Heart left ventricle (tissue), 16 donors: Measurements from ENCODE around the gene WASF3. TPM values are rescaled to one million over a fixed set of nuclear protein-coding genes. Genes with fewer than 3 reads are reported as not detected.

Experiments used
- ATAC-seq, 4 donors: fragments of 200-7000 bp; cut with Tn5 transposase; one replicate each; pipeline ENCODE4 v1.9.1; 2020 to 2022; ENCODE audit warnings: moderate library complexity in 4 of 4, mild to moderate bottlenecking in 3 of 4, moderate number of reproducible peaks in 1 of 4
- DNase-seq, 5 donors: peaks; one replicate each; pipeline ENCODE4 v3.0.0-alpha.2; 2020
- H3K27ac ChIP-seq, 12 donors: fragments of 200-600 bp; sonication (generic) in 4 of 12; one replicate each; pipeline versions ENCODE4 v1.5.0 to v1.8.0; 2016 to 2022; ENCODE audit warnings: mild to moderate bottlenecking in 2 of 12
- H3K27me3 ChIP-seq, 9 donors: fragments of 200-600 bp; sonication (generic) in 2 of 9; one replicate each; pipeline versions ENCODE4 v1.5.1 to v1.8.0; 2016 to 2022; ENCODE audit warnings: mild to moderate bottlenecking in 3 of 9
- H3K36me3 ChIP-seq, 9 donors: fragments of 200-600 bp; sonication (generic) in 2 of 9; one replicate each; pipeline versions ENCODE4 v1.5.0 to v1.8.0; 2018 to 2022; ENCODE audit warnings: mild to moderate bottlenecking in 2 of 9
- H3K4me1 ChIP-seq, 12 donors: fragments of 200-600 bp; sonication (generic) in 4 of 12; one replicate each; pipeline versions ENCODE4 v1.5.0 to v1.8.0; 2016 to 2022; ENCODE audit warnings: mild to moderate bottlenecking in 3 of 12
- H3K4me3 ChIP-seq, 12 donors: fragments of 200-600 bp; sonication (generic) in 4 of 12; one replicate each; pipeline versions ENCODE4 v1.5.0 to v1.8.0; 2017 to 2022; ENCODE audit warnings: mild to moderate bottlenecking in 9 of 12, moderate library complexity in 4 of 12
- H3K9me3 ChIP-seq, 12 donors: fragments of 200-600 bp; sonication (generic) in 4 of 12; one replicate each; pipeline versions ENCODE4 v1.5.0 to v1.8.0; 2016 to 2022; ENCODE audit warnings: mild to moderate bottlenecking in 1 of 12
- CTCF ChIP-seq, 12 donors: fragments of 200-600 bp; sonication (generic) in 4 of 12; IDR thresholded peaks; one replicate each; pipeline versions ENCODE4 v1.5.0 to v1.8.0; 2018 to 2022; ENCODE audit warnings: antibody characterized with exemption in 12 of 12, mild to moderate bottlenecking in 5 of 12
- POLR2A ChIP-seq, 2 donors: fragments of 450-650 bp; IDR thresholded peaks; one replicate each; pipeline ENCODE4 v1.6.1; 2017; ENCODE audit warnings: antibody characterized with exemption in 2 of 2, mild to moderate bottlenecking in 2 of 2, moderate library complexity in 2 of 2
- WGBS, 4 donors: extraction: QIAGEN DNeasy Blood & Tissue Kit in 2 of 4; methylation state at CpG; one replicate each; pipeline versions ENCODE4 v1.1.5 to v1.1.7; 2013 to 2018; 5-methylcytosine and 5-hydroxymethylcytosine counted together
- intact Hi-C, 10 donors: fragments of 100-400 bp; cut with DNase I; formaldehyde crosslinking; loops; one replicate each; pipeline versions ENCODE4 v1.11.1 to v1.14.2; 2022
- polyA plus RNA-seq, 2 donors: library from polyadenylated mRNA; stranded (reverse); fragments of 200-250 nt; gene quantifications; one replicate each; pipeline ENCODE4 v1.2.3, GENCODE V29; 2013
- total RNA-seq, 9 donors: library from RNA; depleted of rRNA in 2 of 9; stranded (reverse); fragments of >200 nt in 2 of 9; fragmentation: NEBNext Ultra II Directional in 3 of 9; extraction: Animal tissue kit (Norgen Biotek cat#: 25700) in 3 of 9; gene quantifications; one replicate each; pipeline versions ENCODE4 v1.1.0 to v1.2.4, GENCODE V29; 2016 to 2023
- donor health status: ischemic (EF 13 %, LVEDD 7.1; RV severe dilation, severe dysfunction).
- donor health status: healthy with polysubstance abuse.
- donor health status: DM: no; HTN: yes; CAD: no.
- donor health status: DM: no; HTN: no; CAD: no.
- donor health status: ischemic (EF 25% LVEDD 6.9; RV normal size, moderate dysfunction).
- donor health status: ischemic (EF 25% LVEDD 5.7; RV mildly dilated, moderate dysfunction).
- donor health status: healthy.
- donor health status: DM: yes; HTN: yes; CAD: no.
- donor health status: ischemic (EF 35%, LVEDD 5.7; RV mildly dilated, moderate dysfunction).
- donor health status: nonischemic (EF 11% LVEDD 7.7; RV severe dilation, severe dysfunction).
- donor health status: DM: yes; HTN: yes; CAD: no.
- donor health status: PGD.
- donor health status: ischemic (EF 29% LVEDD 5.4; RV normal size, mild dysfunction).
- donor health status: nonischemic (EF 23%, LVEDD 6.1; RV moderate dilation, normal function).

The WASF3 gene
- total and polyA plus RNA-seq, 11 donors = 3.4 to 14.9 (median 10.0) TPM

GRCh38 chr13:26619358-26619757, 61.9 kb downstream of the WASF3 start:
- intact Hi-C loops = no loop called here
- ATAC-seq (no peak), DNase-seq (no peak)
- 72 to 91% (median 85%) methylated on average over 2 of the region's 2 CpGs for WGBS, 4 donors
- H3K27ac ChIP-seq = no peak overlapping the region
- H3K36me3 ChIP-seq = no peaks in the 10 kb centered on the region
- no peak overlapping the region for H3K4me3 ChIP-seq
- no peaks in the 10 kb centered on the region for H3K27me3 ChIP-seq
- TF ChIP-seq CTCF (IDR thresholded peaks at IDR 0.05) = no peak
- TF ChIP-seq POLR2A (IDR thresholded peaks at IDR 0.05) = no peak
- H3K9me3 ChIP-seq = peaks cover 0 to 12% (median 6%) of the 10 kb centered on the region in 12 donors
- H3K4me1 ChIP-seq = peaks cover 0 to 6% (median 0%) of the 10 kb centered on the region in 12 donors

GRCh38 chr13:26621731-26622401, 64.4 kb downstream of the WASF3 start:
- DNase-seq = no peak
- WGBS, 4 donors = 80 to 88% (median 83%) methylated on average over 4 of the region's 4 CpGs
- TF ChIP-seq POLR2A (IDR thresholded peaks at IDR 0.05) (no peak), CTCF (IDR thresholded peaks at IDR 0.05) (no peak)
- no peak for ATAC-seq
- H3K9me3 ChIP-seq = peaks cover 0 to 29% (median 12%) of the 10 kb centered on the region in 12 donors
- intact Hi-C loops = no loop called here
- H3K27ac ChIP-seq = no peak overlapping the region
- H3K36me3 ChIP-seq = no peaks in the 10 kb centered on the region
- H3K27me3 ChIP-seq = no peaks in the 10 kb centered on the region
- peaks cover 0 to 6% (median 0%) of the 10 kb centered on the region in 12 donors for H3K4me1 ChIP-seq
- H3K4me3 ChIP-seq = no peak overlapping the region

GRCh38 chr13:26623125-26623524, 65.6 kb downstream of the WASF3 start:
- no peak overlapping the region for H3K4me3 ChIP-seq
- no peaks in the 10 kb centered on the region for H3K36me3 ChIP-seq
- H3K4me1 ChIP-seq = peaks cover 0 to 6% (median 0%) of the 10 kb centered on the region in 12 donors
- H3K9me3 ChIP-seq = peaks cover 0 to 29% (median 12%) of the 10 kb centered on the region in 12 donors
- 40 to 62% (median 50%) methylated on average over 3 of the region's 3 CpGs for whole genome bisulfite sequencing, 4 donors
- intact Hi-C loops = no loop called here
- DNase-seq = no peak
- no peak for ATAC-seq
- TF ChIP-seq POLR2A (IDR thresholded peaks at IDR 0.05) (no peak), CTCF (IDR thresholded peaks at IDR 0.05) (no peak)
- no peaks in the 10 kb centered on the region for H3K27me3 ChIP-seq
- no peak overlapping the region for H3K27ac ChIP-seq

GRCh38 chr13:26624572-26624971, 67.1 kb downstream of the WASF3 start:
- intact Hi-C loops = no loop called here
- no peak overlapping the region for H3K27ac ChIP-seq
- peaks cover 0 to 29% (median 12%) of the 10 kb centered on the region in 12 donors for H3K9me3 ChIP-seq
- DNase-seq = no peak
- TF ChIP-seq CTCF (IDR thresholded peaks at IDR 0.05) (no peak), POLR2A (IDR thresholded peaks at IDR 0.05) (no peak)
- H3K4me3 ChIP-seq = no peak overlapping the region
- ATAC-seq = no peak
- no peaks in the 10 kb centered on the region for H3K27me3 ChIP-seq
- 93 to 100% (median 94%) methylated on average over 1 of the region's 1 CpG for WGBS, 4 donors
- no peaks in the 10 kb centered on the region for H3K36me3 ChIP-seq
- peaks cover 0 to 6% (median 0%) of the 10 kb centered on the region in 12 donors for H3K4me1 ChIP-seq
